Daoy (cell line): ENCODE measurements around the gene MICAL2. TPM values are rescaled to one million over a fixed set of nuclear protein-coding genes. Genes with fewer than 3 reads are reported as not detected.

Source experiments
- DNase-seq: peaks from one replicate; pipeline ENCODE4 v3.0.0-alpha.2; 2015; ENCODE audit warnings: low read depth
- total RNA-seq: library from RNA; depleted of rRNA; stranded (reverse); fragments of >200 nt; shearing (Covaris generic); gene quantifications from 2 replicates; pipeline ENCODE4 v1.2.3, GENCODE V29; 2014

Gene MICAL2
- total RNA-seq, 1 experiment from 2014 or later = 178 TPM

- DNase-seq = no peak
These were observed 114.8 kb downstream of the MICAL2 start for GRCh38 chr11:12225046-12225739.

- DNase-seq = no peak
These were observed 115.7 kb downstream of the MICAL2 start for GRCh38 chr11:12226093-12226492.

- DNase-seq = no peak
These were observed 119.2 kb downstream of the MICAL2 start for GRCh38 chr11:12229450-12230229.

GRCh38 chr11:12232160-12232559 is 121.8 kb downstream of the MICAL2 start:
- DNase-seq = no peak

- DNase-seq = peak; percentile 90
These were observed 122.6 kb downstream of the MICAL2 start for GRCh38 chr11:12232817-12233601.

GRCh38 chr11:12233602-12233925 is 123.2 kb downstream of the MICAL2 start:
- no peak for DNase-seq

GRCh38 chr11:12234221-12234620 is 123.8 kb downstream of the MICAL2 start:
- DNase-seq = no peak

GRCh38 chr11:12235080-12235479 is 124.7 kb downstream of the MICAL2 start:
- DNase-seq = no peak

- DNase-seq = peak; percentile 66
These were observed 125.2 kb downstream of the MICAL2 start for GRCh38 chr11:12235553-12235946.

- DNase-seq = peak; percentile 75
These were observed 125.8 kb downstream of the MICAL2 start for GRCh38 chr11:12235947-12236743.

GRCh38 chr11:12236744-12237101 is 126.3 kb downstream of the MICAL2 start:
- DNase-seq = no peak

- no peak for DNase-seq
These were observed 127.0 kb downstream of the MICAL2 start for GRCh38 chr11:12237381-12237784.

- DNase-seq = no peak
These were observed 128.0 kb downstream of the MICAL2 start for GRCh38 chr11:12238420-12238819.

GRCh38 chr11:12239396-12239795 is 129.0 kb downstream of the MICAL2 start:
- peak; percentile 44 for DNase-seq

GRCh38 chr11:12239804-12240371 is 129.5 kb downstream of the MICAL2 start:
- no peak for DNase-seq

GRCh38 chr11:12240677-12241076 is 130.3 kb downstream of the MICAL2 start:
- DNase-seq = no peak

- no peak for DNase-seq
These were observed 131.0 kb downstream of the MICAL2 start for GRCh38 chr11:12241401-12241800.

- no peak for DNase-seq
These were observed 131.7 kb downstream of the MICAL2 start for GRCh38 chr11:12241971-12242672.

- no peak for DNase-seq
These were observed 132.6 kb downstream of the MICAL2 start for GRCh38 chr11:12242966-12243365.

GRCh38 chr11:12243486-12243885 is 133.1 kb downstream of the MICAL2 start:
- DNase-seq = no peak
